Tibial artery (tissue), 4 donors: ENCODE data around the gene EDAR.

Experiments used
- DNase-seq, 2 donors: peaks; one replicate each; pipeline ENCODE4 v3.0.0-alpha.2; 2019
- H3K27ac ChIP-seq, 2 donors: fragments of 200-600 bp; sonication (generic) in 1 of 2; 1 replicate in 1 of 2; 2 replicates in 1 of 2; pipeline ENCODE4 v1.5.1; 2018 to 2019; ENCODE audit warnings: mild to moderate bottlenecking in 1 of 2
- H3K27me3 ChIP-seq, 2 donors: fragments of 200-600 bp; sonication (generic) in 1 of 2; one replicate each; pipeline versions ENCODE4 v1.5.1 to v1.6.0; 2016 to 2019
- H3K36me3 ChIP-seq, 3 donors: fragments of 200-600 bp; sonication (generic) in 2 of 3; one replicate each; pipeline ENCODE4 v1.5.1; 2016 to 2019; ENCODE audit warnings: mild to moderate bottlenecking in 2 of 3
- H3K4me1 ChIP-seq, 4 donors: fragments of 200-600 bp; sonication (generic) in 2 of 4; 1 replicate in 3 of 4; 2 replicates in 1 of 4; pipeline ENCODE4 v1.5.1; 2016 to 2019
- H3K4me3 ChIP-seq, 2 donors: fragments of 200-600 bp; sonication (generic) in 1 of 2; 1 replicate in 1 of 2; 2 replicates in 1 of 2; pipeline ENCODE4 v1.5.1; 2018 to 2019; ENCODE audit warnings: mild to moderate bottlenecking in 2 of 2
- H3K9me3 ChIP-seq, 3 donors: fragments of 200-600 bp; sonication (generic) in 1 of 3; one replicate each; pipeline ENCODE4 v1.5.1; 2016 to 2019
- CTCF ChIP-seq, 2 experiments: fragments of 200-600 bp in 1 of 2; fragments of 450-650 bp in 1 of 2; IDR thresholded peaks; one replicate each; pipeline ENCODE4 v1.5.1; 2017 to 2019; ENCODE audit warnings: antibody characterized with exemption in 2 of 2, mild to moderate bottlenecking in 1 of 2, moderate library complexity in 1 of 2
- intact Hi-C: fragments of 100-400 bp; cut with DNase I; formaldehyde crosslinking; loops from one replicate; pipeline ENCODE4 v1.15.0; 2023; ENCODE audit warnings: low total_unique reads

EDAR gene

GRCh38 chr2:108941161-108941665, 47.8 kb downstream of the EDAR start:
- no peak overlapping the region for H3K4me3 ChIP-seq
- no peak for TF ChIP-seq CTCF (IDR thresholded peaks at IDR 0.05)
- intact Hi-C loops = no loop called here
- H3K36me3 ChIP-seq = no peaks in the 10 kb centered on the region
- H3K27ac ChIP-seq = no peak overlapping the region
- DNase-seq = no peak
- peaks cover 0 to 1% of the 10 kb centered on the region in 2 donors for H3K27me3 ChIP-seq
- peaks cover 0 to 18% (median 10%) of the 10 kb centered on the region in 4 donors for H3K4me1 ChIP-seq
- H3K9me3 ChIP-seq = no peaks in the 10 kb centered on the region

- H3K27me3 ChIP-seq = peaks cover 0 to 8% of the 10 kb centered on the region in 2 donors
- no peaks in the 10 kb centered on the region for H3K9me3 ChIP-seq
- no peak for DNase-seq
- no peak for TF ChIP-seq CTCF (IDR thresholded peaks at IDR 0.05)
- H3K4me1 ChIP-seq = peaks cover 0 to 10% (median 3%) of the 10 kb centered on the region in 4 donors
- intact Hi-C loops = no loop called here
- H3K27ac ChIP-seq = no peak overlapping the region
- no peaks in the 10 kb centered on the region for H3K36me3 ChIP-seq
- no peak overlapping the region for H3K4me3 ChIP-seq
These were observed 48.9 kb downstream of the EDAR start for GRCh38 chr2:108940156-108940555.

DNA sequence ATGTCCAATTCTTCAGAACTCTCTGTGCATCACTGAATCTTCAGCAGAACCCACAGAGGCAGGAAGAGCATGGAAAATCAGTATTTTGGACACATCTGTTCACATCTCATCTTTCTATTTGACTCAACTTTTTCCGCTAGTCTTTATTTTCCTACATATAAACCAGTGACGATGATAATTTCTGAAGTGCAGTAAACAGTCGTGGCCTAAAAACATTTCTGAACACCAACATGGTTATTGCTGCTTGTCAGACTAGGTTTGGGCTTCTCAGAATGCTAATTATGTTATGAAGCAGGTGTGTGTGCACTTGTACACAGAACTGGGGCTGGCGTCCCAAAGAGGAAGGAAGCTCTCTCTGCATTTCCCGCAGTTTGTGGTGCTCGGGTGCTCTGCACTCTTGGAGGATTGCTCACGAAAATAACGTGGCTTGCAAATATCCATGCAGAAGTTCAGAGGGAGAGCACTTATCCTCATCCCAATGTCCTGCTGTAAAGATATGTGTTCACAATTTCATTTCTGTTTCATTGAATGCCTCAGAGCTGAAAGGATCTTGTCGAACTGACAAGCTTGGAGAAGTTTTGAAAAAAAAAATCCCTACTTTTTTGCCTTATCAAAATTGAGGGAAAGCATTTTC, 50.8 kb downstream of the EDAR start:
- Histone ChIP-seq H3K9me3 (no peaks in the 10 kb centered on the region), H3K36me3 (no peaks in the 10 kb centered on the region), H3K27me3 (peaks cover 0 to 10% of the 10 kb centered on the region in 2 donors), H3K4me1 (no peaks in the 10 kb centered on the region), H3K4me3 (no peak overlapping the region), H3K27ac (no peak overlapping the region)
- DNase-seq = no peak
- TF ChIP-seq CTCF (IDR thresholded peaks at IDR 0.05) = no peak
- intact Hi-C loops = no loop called here

DNA sequence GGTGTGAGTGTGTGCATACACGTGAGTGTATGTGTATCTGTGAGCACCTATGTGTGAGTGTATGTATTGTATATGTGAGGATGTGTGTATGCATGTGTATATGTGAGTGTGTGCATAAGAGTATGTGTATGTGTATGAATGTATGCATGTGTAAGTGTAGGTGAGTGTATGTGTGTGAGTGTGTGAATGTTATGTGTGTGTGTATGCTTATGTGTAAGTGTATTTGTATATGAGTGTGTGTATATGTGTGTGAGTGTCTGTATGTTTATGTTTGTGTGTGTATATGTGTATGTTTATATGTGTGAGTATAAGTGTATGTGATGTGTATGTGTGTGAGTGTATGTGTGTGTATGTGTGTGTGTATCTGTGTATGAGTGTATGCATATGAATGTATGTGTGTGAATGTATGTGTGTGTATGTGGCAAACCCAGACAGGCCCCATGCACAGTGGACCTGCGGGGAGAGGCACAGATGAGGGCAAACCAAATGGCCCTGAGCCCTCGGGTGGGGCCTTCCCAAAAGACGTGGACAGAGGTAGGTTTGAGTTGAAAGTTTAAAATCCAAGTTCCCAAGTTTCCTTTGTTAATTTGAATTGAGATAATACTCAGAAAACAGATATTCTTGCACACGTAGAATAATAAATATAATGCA, 51.5 kb downstream of the EDAR start:
- intact Hi-C loops = no loop called here

DNA sequence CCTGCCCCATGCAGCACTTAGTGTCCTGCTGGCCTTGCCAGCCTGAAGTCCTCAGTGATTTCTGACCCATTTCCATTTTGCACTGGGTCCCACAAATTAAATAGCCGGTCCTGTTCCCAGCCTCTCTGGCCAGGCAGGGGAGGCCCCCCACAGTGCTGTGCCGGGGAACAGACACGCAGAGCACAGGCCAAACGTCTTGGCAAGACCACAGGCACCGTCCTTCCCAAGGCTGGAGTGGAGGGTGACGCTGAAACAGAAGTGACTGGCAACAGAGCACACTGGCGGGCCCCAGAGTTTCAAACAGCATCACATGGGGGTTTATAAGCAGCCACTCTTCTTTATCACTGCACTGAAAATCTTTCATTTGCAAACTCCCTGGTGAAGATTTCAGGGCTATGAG, 52.2 kb downstream of the EDAR start:
- Histone ChIP-seq H3K27me3 (peaks cover 0 to 10% of the 10 kb centered on the region in 2 donors), H3K27ac (no peak overlapping the region), H3K36me3 (no peaks in the 10 kb centered on the region), H3K4me1 (peaks cover 0 to 6% (median 0%) of the 10 kb centered on the region in 4 donors), H3K4me3 (no peak overlapping the region), H3K9me3 (no peaks in the 10 kb centered on the region)
- no peak for TF ChIP-seq CTCF (IDR thresholded peaks at IDR 0.05)
- no peak for DNase-seq
- intact Hi-C loops = no loop called here

More for the DNA sequence above, 51.5 kb downstream of the EDAR start:
- Histone ChIP-seq H3K36me3 (no peaks in the 10 kb centered on the region), H3K9me3 (no peaks in the 10 kb centered on the region), H3K27ac (no peak overlapping the region), H3K27me3 (peaks cover 0 to 10% of the 10 kb centered on the region in 2 donors), H3K4me3 (no peak overlapping the region), H3K4me1 (peaks cover 0 to 6% (median 0%) of the 10 kb centered on the region in 4 donors)
- no peak for DNase-seq
- no peak for TF ChIP-seq CTCF (IDR thresholded peaks at IDR 0.05)
